ENCODE data around the gene SMARCA4.
A peak's percentile ranks its signal among the peaks of the same experiment; 100 is the strongest.
"Not testable (repeated sequence)": the region's sequence is repeated elsewhere in the genome, so short reads cannot be mapped to it uniquely, and the experiment has no call there.

SMARCA4 gene

DNA sequence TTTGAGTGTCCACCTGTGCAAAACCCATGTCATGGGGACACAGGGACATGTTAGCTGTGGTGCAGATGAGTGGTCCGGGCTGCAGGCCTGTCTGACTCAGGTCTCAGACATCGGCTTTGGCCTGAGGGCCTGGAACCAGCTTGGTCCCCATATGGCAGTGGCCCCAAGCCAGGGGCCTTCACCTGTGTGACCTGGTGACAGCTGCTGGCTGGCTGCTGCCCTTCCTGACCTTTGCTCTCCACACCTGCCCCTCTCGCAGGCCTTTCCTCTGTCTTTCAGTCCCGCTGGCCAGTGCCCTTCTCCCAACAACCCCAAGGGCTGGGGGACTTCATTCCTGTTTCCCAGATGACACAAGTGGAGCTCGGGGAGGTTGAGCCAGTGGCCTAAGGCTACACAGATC is 105.5 kb downstream of the SMARCA4 start:
- no peak for DNase-seq (ENCODE audit: low read depth)

DNA sequence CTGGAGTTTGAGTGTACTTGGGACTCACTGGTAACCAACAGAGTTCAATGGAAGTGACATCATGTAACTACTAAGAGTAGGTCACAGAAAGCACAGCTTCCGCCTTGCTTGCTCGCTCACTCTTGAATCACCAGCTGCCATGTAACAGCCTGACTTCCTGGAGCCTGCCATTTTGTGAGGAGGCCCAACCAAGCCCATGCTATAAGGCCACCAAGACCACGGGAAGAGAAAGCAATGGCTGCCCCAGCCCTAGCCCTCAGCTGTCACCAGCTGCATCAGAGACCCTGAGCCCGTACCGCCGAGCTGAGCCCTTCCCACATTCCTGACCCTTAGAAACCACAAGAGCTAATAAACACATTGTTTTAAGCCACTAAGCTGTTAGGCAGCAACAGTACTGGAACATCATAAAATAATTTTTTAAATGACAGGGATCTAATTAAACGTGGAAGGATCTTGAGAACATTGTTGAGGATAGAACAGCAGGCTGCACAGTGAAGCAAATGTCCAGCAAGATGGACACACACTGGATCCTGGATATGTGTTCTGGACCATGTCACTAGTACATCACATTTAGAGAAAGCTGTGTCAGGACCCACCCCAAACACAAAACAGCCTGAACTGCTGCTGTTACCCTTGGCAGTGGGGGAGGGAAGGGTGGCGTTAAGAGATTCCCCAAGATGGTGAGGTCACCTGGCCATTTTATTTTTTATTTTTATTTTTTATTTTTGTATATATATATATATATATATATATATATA is 106.7 kb downstream of the SMARCA4 start:
- peak; percentile 64 for DNase-seq (ENCODE audit: low read depth)

DNA sequence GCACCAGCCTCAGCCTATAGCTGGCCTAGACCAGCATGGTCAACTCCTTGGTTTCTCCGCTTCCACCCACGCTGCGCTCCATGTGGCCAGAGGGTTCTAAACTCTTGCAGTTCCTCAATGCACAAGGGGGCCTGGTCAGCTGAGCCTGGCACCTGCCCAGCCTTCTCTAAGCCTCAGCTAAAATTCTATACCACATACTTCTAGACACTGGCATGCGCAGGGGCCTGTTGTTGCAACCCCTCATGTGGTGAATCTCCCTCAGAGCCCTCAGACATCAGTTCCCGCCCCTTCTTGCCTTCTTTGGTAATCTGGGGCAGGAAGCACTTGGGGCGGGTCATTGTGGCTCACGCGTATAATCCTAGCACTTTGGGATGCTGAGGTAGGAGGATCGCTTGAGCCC is 108.7 kb downstream of the SMARCA4 start:
- no peak for DNase-seq (ENCODE audit: low read depth)

DNA sequence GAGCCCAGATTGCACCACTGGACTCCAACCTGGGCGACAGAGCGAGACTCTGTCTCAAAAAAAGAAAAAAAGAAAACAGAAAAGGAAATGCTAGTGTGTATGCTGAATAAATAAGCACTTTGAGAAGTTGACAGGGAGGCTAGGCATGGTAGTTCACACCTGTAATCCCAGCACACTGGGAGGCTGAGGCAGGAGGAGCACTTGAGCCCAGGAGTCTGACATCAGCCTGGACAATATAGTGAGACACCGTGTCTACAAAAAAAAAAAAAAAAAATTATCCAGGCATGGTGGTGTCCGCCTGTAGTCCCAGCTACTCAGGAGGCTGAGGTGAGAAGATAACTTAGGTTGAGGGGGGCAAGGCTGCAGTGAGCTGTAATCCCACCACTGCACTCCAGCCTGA is 109.3 kb downstream of the SMARCA4 start:
- DNase-seq (ENCODE audit: low read depth), result no peak

DNA sequence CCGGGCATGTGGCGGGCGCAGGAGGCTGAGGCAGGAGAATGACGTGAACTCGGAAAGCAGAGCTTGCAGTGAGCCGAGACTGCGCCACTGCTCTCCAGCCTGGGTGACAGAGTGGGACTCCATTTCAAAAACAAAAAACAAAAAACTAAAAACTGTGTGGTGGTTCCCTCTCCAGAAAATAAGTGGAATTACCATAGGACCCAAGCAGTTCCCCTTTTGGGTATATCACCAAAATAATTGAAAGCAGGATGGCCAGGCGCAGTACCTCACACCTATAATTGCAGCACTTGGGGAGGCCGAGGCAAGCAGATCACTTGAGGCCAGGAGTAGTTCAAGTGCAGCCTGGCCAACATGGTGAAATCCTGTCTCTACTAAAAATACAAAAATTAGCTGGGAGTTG is 112.7 kb downstream of the SMARCA4 start:
- DNase-seq (ENCODE audit: low read depth), result no peak

DNA sequence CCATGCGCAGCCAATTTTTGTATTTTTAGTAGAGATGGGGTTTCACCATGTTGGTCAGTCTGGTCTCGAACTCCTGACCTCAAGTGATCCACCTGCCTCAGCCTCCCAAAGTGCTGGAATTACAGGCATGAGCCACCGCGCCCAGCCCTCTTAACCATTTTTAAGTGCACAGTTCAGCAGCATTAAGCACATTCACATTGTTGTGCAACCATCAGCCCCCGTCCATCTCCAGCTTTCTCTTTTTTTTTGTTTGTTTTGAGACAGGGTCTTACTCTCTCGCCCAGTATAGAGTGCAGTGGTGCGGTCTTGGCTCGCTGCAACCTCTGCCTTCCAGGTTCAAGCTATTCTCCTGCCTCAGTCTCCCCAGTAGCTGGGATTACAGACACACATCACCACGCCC is 116.0 kb downstream of the SMARCA4 start:
- not testable (repeated sequence) for DNase-seq (ENCODE audit: low read depth)

DNA sequence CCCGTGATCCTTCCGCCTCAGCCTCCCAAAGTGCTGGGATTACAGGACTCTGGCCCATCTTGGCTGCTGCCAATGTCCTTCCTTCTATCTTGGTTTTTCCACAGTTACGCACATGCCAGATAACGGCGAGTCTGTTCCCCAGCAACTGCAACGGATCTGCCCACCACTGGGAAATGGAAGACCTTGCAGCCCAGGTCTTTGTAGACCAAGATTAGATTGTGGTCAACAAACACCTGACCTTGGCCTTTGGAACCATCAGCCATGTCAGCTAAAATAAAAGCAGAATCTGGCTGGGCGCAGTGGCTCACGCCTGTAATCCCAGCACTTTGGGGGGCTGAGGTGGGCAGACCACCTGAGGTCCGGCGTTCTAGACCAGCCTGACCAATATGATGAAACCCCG is 118.1 kb downstream of the SMARCA4 start:
- no peak for DNase-seq (ENCODE audit: low read depth)

DNA sequence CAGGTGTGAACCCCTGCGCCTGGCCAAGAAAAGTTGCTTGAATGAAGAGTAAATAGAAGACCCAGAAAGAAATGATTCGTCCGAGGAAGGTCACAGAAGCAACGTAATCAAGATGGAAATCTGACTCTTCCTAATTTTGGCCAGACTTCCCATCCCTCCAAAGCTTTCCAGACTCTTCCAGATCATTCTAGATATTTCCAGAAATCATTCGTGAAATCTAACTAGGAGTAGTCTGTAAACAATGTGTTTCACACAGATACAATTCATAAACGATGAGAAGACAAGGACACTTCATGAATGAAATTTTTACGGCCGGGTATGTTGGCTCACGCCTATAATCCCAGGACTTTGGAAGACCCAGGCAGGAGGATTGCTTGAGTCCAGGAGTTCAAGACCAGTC is 119.2 kb downstream of the SMARCA4 start:
- no peak for DNase-seq (ENCODE audit: low read depth)

DNA sequence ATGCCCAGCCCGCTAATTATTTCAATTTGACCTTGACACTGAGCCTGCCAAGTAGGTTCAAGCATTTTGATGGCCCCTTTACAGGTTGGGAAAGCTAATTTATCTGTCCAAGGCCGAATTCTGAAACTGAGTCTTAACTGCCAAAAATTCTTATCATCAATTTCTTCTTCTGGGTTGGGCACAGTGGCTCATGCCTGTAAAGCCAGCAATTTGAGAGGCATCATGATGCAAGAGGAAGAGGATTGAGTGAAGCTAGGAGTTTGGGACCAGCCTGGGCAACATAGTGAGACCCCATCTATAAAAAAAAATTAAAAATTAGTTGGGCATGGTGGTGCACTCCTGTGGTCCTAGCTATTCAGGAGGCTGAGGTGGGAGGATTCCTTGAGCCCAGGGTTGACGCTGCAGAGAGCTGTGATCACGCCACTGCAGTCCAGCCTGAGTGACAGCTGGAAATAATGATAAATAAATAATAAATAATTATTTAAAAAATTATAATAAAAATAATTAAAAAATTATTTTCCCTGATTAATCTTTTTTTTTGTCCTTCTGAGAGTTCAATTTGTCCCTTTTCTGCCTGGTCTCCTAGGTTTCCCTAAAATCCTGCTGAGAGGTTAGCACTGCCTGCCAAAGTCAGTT is 127.2 kb downstream of the SMARCA4 start:
- no peak for DNase-seq (ENCODE audit: low read depth)

DNA sequence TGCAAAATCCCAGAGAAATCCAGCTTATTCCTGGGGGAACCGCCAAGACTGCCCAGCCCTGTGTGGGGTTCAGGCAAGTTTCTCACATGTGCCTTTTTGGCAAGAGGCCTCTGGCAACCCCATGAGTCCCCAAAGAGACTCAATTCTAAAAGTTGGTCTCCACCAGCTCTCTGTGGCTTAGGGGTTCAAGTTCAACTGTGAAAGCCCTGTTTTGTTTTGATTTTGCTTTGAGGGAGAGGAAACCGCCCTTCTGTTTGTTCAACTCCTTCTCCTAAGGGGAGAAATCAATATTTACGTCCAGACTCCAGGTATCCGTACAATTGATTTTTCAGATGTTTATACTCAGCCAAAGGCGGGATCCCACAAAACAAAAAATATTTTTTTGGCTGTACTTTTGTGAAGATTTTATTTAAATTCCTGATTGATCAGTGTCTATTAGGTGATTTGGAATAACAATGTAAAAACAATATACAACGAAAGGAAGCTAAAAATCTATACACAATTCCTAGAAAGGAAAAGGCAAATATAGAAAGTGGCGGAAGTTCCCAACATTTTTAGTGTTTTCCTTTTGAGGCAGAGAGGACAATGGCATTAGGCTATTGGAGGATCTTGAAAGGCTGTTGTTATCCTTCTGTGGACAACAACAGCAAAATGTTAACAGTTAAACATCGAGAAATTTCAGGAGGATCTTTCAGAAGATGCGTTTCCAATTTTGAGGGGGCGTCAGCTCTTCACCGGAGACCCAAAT is 127.8 kb downstream of the SMARCA4 start:
- DNase-seq (ENCODE audit: low read depth), result peak; percentile 23

DNA sequence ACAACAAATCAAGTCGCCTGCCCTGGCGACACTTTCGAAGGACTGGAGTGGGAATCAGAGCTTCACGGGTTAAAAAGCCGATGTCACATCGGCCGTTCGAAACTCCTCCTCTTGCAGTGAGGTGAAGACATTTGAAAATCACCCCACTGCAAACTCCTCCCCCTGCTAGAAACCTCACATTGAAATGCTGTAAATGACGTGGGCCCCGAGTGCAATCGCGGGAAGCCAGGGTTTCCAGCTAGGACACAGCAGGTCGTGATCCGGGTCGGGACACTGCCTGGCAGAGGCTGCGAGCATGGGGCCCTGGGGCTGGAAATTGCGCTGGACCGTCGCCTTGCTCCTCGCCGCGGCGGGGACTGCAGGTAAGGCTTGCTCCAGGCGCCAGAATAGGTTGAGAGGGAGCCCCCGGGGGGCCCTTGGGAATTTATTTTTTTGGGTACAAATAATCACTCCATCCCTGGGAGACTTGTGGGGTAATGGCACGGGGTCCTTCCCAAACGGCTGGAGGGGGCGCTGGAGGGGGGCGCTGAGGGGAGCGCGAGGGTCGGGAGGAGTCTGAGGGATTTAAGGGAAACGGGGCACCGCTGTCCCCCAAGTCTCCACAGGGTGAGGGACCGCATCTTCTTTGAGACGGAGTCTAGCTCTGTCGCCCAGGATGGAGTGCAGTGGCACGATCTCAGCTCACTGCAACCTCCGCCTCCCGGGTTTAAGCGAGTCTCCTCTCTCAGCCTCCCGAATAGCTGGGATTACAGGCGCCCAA is 128.6 kb downstream of the SMARCA4 start, which contains the start of gene LDLR:
Gene LDLR, plus strand, starts transcription at position 210 of the 760 bp plus-strand sequence. Its CDS starts 86 bp downstream, at position 296.
- DNase-seq (ENCODE audit: low read depth), result peak; percentile 94

DNA sequence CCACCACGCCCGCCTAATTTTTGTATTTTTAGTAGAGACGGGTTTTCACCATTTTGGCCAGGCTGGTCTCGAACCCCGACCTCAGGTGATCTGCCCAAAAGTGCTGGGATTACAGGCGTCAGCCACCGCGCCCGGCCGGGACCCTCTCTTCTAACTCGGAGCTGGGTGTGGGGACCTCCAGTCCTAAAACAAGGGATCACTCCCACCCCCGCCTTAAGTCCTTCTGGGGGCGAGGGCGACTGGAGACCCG is 129.1 kb downstream of the SMARCA4 start:
- DNase-seq (ENCODE audit: low read depth), result not testable (repeated sequence)

DNA sequence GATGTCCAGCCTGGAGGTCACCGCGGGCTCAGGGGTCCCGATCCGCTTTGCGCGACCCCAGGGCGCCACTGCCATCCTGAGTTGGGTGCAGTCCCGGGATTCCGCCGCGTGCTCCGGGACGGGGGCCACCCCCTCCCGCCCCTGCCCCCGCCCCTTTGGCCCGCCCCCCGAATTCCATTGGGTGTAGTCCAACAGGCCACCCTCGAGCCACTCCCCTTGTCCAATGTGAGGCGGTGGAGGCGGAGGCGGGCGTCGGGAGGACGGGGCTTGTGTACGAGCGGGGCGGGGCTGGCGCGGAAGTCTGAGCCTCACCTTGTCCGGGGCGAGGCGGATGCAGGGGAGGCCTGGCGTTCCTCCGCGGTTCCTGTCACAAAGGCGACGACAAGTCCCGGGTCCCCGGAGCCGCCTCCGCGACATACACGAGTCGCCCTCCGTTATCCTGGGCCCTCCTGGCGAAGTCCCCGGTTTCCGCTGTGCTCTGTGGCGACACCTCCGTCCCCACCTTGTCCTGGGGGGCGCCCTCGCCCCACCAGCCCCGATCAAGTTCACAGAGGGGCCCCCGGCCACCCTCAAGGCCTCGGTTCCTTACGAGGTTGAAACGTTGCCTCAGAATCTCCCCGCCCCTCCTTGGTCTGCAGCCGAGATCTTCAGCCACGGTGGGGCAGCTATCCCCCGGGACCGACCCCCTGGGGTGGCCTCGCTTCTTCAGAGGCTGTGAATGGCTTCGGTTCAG is 129.6 kb downstream of the SMARCA4 start:
- DNase-seq (ENCODE audit: low read depth), result peak; percentile 97

DNA sequence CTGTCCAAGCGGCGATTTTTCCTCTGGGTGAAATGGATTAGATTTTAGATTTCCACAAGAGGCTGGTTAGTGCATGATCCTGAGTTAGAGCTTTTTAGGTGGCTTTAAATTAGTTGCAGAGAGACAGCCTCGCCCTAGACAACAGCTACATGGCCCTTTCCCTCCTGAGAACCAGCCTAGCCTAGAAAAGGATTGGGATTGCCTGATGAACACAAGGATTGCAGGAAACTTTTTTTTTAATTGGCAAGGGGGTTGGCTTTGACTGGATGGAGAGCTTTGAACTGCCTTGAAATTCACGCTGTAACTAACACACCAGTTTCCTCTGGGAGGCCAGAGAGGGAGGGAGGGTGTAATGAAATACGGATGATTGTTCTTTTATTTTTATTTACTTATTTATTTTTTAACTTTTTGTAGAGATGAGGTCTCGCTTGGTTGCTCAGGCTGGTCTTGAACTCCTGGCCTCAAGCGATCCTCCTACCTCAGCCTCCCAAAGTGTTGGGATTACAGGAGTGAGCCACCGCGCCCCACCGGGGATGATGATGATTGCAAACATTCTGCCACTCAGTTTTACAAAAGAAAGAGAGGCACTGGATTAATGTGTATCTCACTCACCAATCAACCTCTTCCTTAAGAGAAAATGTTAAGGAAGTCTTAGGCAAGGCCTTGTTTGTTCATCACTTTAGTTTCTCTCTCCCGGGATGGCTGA is 130.3 kb downstream of the SMARCA4 start:
- DNase-seq (ENCODE audit: low read depth), result peak; percentile 18

DNA sequence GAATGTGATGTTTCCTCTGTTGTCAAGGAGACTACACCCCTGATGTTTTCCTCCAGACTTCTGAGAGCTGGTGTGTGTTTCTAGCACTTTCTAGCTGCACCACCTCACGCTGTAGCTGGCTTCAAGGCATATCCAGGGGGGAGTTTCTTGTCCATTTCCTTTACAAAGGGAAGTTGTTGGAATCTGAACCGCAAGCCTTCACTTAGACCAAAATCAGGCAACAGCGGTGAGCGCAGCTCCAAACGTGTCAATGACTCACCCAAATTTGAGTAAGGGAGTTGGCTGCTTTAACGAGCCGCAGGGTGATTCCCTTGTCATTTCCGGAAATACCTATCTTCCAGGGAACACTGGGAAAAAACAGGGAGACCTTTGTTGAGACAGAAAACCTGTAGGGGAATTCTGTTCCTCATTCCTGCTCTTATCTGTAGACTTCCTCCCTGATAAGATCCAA is 130.9 kb downstream of the SMARCA4 start:
- DNase-seq (ENCODE audit: low read depth), result peak; percentile 98

DNA sequence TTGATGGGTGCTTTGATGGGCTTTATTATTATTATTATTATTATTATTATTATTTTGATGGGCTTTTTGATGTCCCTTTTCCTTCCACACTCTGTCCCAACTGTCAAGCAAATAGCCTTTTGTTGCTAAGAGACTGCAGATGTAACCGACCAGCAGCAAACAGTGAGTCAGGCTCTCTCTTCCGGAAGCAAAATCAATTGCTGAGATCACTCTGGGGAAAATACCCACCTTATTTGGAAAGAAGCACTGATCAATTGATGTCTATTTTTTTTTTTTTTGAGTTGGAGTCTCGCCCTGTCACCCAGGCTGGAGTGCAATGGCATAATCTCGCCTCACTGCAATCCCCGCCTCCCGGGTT is 131.3 kb downstream of the SMARCA4 start:
- peak; percentile 83 for DNase-seq (ENCODE audit: low read depth)

DNA sequence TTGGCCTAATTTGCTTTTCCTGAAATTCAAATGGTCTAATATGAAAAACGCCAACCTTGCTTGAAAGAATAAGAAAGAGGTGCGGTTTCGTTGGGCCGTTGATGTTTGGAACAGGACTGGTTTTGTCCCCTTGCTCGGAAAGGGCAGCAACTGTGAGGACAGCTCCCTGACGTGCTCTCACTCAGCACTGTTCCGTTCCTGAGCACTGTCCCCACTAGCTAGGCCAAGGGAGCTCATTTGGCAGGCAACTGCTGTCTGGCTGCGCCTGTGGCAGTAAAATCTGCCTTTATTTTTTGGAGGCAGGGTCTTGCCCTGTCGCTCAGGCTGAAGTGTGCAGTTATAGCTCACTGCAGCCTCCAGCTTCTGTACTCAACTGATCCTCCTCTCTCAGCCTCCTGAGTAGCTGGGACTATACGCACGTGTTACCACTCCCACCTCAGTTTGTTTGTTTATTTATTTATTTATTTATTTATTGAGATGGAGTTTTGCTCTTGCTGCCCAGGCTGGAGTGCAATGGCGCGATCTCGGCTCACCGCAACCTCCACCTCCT is 132.9 kb downstream of the SMARCA4 start:
- no peak for DNase-seq (ENCODE audit: low read depth)

DNA sequence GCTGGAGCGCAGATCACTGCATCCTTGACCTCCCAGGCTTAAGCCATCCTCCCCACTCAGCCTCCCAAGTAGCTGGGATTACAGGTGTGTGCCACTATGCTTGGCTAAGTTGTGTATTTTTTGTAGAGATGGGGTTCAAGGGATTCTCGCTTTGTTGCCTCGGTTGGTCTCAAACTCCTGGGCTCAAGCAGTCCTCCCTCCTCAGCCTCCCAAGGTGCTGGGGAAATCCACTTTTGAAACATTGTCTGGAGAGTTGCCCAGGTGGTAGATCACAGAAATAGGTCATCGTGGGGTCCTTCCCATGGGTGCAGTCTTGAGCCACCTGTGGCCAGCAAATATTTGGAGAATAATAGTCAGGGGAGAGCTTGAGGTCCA is 133.7 kb downstream of the SMARCA4 start:
- DNase-seq (ENCODE audit: low read depth), result no peak

DNA sequence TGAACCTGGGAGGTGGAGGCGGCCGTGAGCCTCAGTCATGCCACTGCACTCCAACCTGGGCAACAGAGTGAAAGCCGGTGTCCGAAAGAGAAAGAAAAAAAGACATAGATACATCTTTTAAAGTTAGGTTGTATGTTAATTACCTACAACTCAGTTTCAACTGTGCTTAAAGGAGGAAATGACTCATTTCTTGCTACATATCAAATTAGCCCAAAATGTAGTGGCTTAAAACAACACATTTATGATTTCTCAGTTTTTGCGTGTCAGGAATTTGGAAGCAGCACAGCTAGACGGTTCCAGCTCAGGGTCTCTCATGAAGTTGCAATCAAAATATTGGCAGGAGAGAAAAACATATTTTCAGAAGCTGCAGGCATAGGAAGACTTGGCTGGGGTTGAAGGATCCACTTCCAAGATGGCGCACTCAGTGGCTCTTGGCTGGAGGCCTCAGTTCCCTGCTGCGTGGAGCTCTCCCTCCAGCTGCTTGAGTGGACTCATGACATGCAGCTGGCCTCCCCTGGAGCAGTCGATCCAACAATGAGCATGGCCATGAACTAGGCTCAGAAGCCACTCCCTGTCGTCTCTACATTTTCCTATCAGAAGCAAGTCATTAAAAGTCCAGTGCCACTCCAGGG is 135.5 kb downstream of the SMARCA4 start:
- DNase-seq (ENCODE audit: low read depth), result peak; percentile 62

DNA sequence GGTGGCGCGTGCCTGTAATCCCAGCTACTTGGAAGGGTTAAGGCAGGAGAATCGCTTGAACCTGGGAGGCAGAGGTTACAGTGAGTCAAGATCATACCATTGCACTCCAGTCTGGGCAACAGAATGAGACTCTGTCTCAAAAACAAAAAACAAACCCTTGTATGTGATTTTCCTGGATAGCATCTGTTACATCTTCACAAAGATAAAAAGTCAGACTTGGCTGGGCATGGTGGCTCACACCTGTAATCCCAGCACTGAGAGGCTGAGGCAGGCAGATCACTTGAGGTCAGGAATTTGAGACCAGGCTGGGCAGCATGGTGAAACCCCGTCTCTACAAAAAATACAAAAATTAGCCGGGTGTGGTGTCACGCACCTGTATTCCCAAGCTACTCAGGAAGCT is 136.5 kb downstream of the SMARCA4 start:
- not testable (repeated sequence) for DNase-seq (ENCODE audit: low read depth)

All from ELR (cell line).